ENCODE measurements around the gene TRAPPC11.

Gene TRAPPC11

GRCh38 chr4:183747380-183747779 is 88.3 kb downstream of the TRAPPC11 start:
- in situ Hi-C loops (cut with HindIII; ENCODE audit: low sequenced_read_pairs): no loop called here
- H3K4me3 ChIP-seq (ENCODE audit: low read depth, low read length): no peak overlapping the region
- no peak for DNase-seq (ENCODE audit: low read depth, low spot score)
- TF ChIP-seq CTCF (IDR thresholded peaks at IDR 0.05; ENCODE audit: low read depth, low read length): no peak

- H3K4me3 ChIP-seq (ENCODE audit: low read depth, low read length): no peak overlapping the region
- no peak for DNase-seq (ENCODE audit: low read depth, low spot score)
- in situ Hi-C loops (cut with HindIII; ENCODE audit: low sequenced_read_pairs): no loop called here
- no peak for TF ChIP-seq CTCF (IDR thresholded peaks at IDR 0.05; ENCODE audit: low read depth, low read length)
These were observed 89.0 kb downstream of the TRAPPC11 start for GRCh38 chr4:183747931-183748670.

GRCh38 chr4:183751106-183751505 is 92.0 kb downstream of the TRAPPC11 start:
- H3K4me3 ChIP-seq (ENCODE audit: low read depth, low read length): no peak overlapping the region
- no peak for TF ChIP-seq CTCF (IDR thresholded peaks at IDR 0.05; ENCODE audit: low read depth, low read length)
- DNase-seq (ENCODE audit: low read depth, low spot score): no peak
- in situ Hi-C loops (cut with HindIII; ENCODE audit: low sequenced_read_pairs): no loop called here

- in situ Hi-C loops (cut with HindIII; ENCODE audit: low sequenced_read_pairs): no loop called here
- no peak for TF ChIP-seq CTCF (IDR thresholded peaks at IDR 0.05; ENCODE audit: low read depth, low read length)
These were observed 96.5 kb downstream of the TRAPPC11 start for GRCh38 chr4:183755596-183755995.

GRCh38 chr4:183757060-183757459 is 98.0 kb downstream of the TRAPPC11 start:
- H3K4me3 ChIP-seq (ENCODE audit: low read depth, low read length): no peak overlapping the region
- in situ Hi-C loops (cut with HindIII; ENCODE audit: low sequenced_read_pairs): no loop called here
- DNase-seq (ENCODE audit: low read depth, low spot score): no peak
- no peak for TF ChIP-seq CTCF (IDR thresholded peaks at IDR 0.05; ENCODE audit: low read depth, low read length)

More at GRCh38 chr4:183755596-183755995, 96.5 kb downstream of the TRAPPC11 start:
- DNase-seq (ENCODE audit: low read depth, low spot score): no peak
- no peak overlapping the region for H3K4me3 ChIP-seq (ENCODE audit: low read depth, low read length)

GRCh38 chr4:183758061-183758757 is 99.1 kb downstream of the TRAPPC11 start:
- TF ChIP-seq CTCF (IDR thresholded peaks at IDR 0.05; ENCODE audit: low read depth, low read length): peak; percentile 36
- H3K4me3 ChIP-seq (ENCODE audit: low read depth, low read length): no peak overlapping the region
- in situ Hi-C loops (cut with HindIII; ENCODE audit: low sequenced_read_pairs): no loop called here

More at GRCh38 chr4:183758061-183758757, 99.1 kb downstream of the TRAPPC11 start:
- DNase-seq (ENCODE audit: low read depth, low spot score): no peak

All from astrocyte of the spinal cord (primary cell).